ENCODE data around the gene EDN3. TPM values are rescaled to one million over a fixed set of nuclear protein-coding genes. Genes with fewer than 3 reads are reported as not detected.

Gene EDN3
- total and polyA plus RNA-seq, 12 donors: 0.16 to 2.1 (median 0.45) TPM

DNA sequence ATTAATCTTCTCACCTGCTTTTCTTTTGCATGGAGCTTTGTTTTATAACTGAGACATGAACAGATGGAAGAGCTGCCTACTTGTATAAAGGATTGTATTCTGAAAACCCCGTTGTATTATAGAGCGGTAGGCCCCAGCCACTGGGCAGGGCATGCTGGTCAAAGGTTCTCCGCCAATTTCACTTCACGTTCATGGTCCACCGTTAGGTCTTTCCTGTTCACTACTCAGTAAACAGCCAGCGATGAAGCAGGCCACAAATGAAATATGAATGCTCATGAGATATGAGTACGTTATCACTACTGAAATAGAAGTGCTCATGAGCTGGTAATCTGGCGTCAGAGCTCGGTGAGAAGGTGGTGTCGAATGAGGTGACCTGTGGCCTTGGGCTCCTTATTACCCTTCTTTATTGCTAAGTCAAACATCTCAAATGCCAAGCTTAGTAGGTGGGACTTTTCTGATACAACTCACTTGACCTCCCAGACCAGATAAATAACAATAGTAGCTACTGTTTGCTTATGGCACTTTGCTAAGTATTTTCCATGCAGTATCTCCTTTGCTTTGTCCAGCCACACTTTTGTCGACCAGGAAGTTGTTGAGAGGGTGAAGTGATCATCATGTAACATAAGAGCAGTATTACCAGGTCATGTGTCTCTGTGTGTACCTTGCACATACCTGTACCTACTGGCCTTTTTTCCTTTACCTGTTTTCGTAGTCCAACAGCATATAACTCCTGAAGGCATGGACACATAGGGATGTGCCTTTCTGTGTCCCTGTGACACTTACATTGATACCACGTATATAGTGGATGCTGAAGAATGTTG, 16.7 kb downstream of the EDN3 start:
- no peak for TF ChIP-seq POLR2A (IDR thresholded peaks at IDR 0.05)
- TF ChIP-seq, protein P1, sequence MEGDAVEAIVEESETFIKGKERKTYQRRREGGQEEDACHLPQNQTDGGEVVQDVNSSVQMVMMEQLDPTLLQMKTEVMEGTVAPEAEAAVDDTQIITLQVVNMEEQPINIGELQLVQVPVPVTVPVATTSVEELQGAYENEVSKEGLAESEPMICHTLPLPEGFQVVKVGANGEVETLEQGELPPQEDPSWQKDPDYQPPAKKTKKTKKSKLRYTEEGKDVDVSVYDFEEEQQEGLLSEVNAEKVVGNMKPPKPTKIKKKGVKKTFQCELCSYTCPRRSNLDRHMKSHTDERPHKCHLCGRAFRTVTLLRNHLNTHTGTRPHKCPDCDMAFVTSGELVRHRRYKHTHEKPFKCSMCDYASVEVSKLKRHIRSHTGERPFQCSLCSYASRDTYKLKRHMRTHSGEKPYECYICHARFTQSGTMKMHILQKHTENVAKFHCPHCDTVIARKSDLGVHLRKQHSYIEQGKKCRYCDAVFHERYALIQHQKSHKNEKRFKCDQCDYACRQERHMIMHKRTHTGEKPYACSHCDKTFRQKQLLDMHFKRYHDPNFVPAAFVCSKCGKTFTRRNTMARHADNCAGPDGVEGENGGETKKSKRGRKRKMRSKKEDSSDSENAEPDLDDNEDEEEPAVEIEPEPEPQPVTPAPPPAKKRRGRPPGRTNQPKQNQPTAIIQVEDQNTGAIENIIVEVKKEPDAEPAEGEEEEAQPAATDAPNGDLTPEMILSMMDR (IDR thresholded peaks at IDR 0.05): no peak
- WGBS, 4 donors: 84 to 87% (median 85%) methylated on average over 13 of the region's 13 CpGs
- H3K4me3 ChIP-seq: no peak overlapping the region
- no peaks in the 10 kb centered on the region for H3K4me1 ChIP-seq (replicated peaks in 1 of 2)
- no peaks in the 10 kb centered on the region for H3K27me3 ChIP-seq
- no peaks in the 10 kb centered on the region for H3K9me3 ChIP-seq (replicated peaks in 1 of 3)
- no peak overlapping the region for H3K27ac ChIP-seq
- DNase-seq: no peak
- intact Hi-C loops (cut with DNase I): no loop called here
- no peaks in the 10 kb centered on the region for H3K36me3 ChIP-seq (replicated peaks in 1 of 2)

DNA sequence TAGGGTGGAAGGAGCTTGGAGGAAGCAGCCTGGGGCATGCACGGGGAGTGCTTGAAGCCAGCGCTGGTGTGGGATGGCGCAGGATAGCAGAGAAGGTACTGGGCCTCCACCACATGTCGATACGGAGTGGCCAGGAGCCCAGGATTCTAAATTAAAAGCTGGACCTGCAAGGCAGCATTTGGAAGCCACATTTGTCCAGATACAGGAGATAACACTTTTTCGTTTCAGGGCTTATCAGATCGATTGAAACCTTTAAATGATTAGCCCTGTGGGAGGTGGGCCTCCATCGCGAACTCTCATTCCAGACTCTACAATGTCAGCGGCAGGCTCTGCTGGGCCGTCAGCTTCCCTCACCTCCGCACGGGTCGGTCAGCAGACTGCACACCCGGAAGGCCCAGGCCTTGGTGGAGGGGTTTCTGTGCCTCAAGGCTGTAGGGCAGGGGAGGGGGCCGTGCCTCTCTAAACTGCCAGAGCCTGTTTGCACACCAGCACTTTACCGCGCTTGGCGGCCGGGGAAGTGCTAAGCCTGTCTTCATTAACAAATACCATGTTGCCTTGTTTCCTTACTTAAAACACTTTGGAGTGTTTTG, 17.9 kb downstream of the EDN3 start:
- WGBS, 4 donors: 82 to 88% (median 86%) methylated on average over 17 to 20 of the region's 20 CpGs

DNA sequence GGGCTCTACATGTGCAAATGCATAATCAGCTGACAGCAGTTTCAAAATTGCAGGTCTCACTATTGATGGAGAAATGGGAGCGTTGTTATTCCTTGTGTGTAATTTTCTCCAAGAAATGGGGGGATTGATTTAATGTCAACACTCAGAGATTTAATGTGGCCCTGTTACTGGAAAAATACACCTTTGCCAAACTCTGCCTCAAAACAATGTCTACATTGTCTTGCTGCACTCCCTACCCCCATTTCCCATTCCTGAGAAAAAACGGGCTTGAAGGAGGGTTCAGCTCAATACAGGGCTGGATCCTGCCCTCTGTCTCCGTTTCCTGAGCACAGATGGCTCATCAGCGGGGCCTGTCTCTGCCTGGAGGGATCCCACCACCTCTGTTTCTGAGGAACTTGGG, 18.4 kb downstream of the EDN3 start:
- Histone ChIP-seq H3K4me3 (no peak overlapping the region), H3K9me3 (replicated peaks in 1 of 3) (no peaks in the 10 kb centered on the region), H3K27me3 (no peaks in the 10 kb centered on the region), H3K4me1 (replicated peaks in 1 of 2) (no peaks in the 10 kb centered on the region), H3K36me3 (replicated peaks in 1 of 2) (no peaks in the 10 kb centered on the region), H3K27ac (no peak overlapping the region)
- TF ChIP-seq POLR2A (IDR thresholded peaks at IDR 0.05): no peak
- TF ChIP-seq, protein P1 (IDR thresholded peaks at IDR 0.05): no peak
- intact Hi-C loops (cut with DNase I): no loop called here
- no peak for DNase-seq
- 69 to 77% (median 74%) methylated on average over 4 of the region's 4 CpGs for WGBS, 4 donors

More for the DNA sequence above, 17.9 kb downstream of the EDN3 start:
- no peak overlapping the region for H3K27ac ChIP-seq
- no peaks in the 10 kb centered on the region for H3K9me3 ChIP-seq (replicated peaks in 1 of 3)
- intact Hi-C loops (cut with DNase I): no loop called here
- no peak for DNase-seq
- H3K4me1 ChIP-seq (replicated peaks in 1 of 2): no peaks in the 10 kb centered on the region
- no peak overlapping the region for H3K4me3 ChIP-seq
- no peaks in the 10 kb centered on the region for H3K27me3 ChIP-seq
- H3K36me3 ChIP-seq (replicated peaks in 1 of 2): no peaks in the 10 kb centered on the region
- TF ChIP-seq, protein P1 (IDR thresholded peaks at IDR 0.05): no peak
- no peak for TF ChIP-seq POLR2A (IDR thresholded peaks at IDR 0.05)

DNA sequence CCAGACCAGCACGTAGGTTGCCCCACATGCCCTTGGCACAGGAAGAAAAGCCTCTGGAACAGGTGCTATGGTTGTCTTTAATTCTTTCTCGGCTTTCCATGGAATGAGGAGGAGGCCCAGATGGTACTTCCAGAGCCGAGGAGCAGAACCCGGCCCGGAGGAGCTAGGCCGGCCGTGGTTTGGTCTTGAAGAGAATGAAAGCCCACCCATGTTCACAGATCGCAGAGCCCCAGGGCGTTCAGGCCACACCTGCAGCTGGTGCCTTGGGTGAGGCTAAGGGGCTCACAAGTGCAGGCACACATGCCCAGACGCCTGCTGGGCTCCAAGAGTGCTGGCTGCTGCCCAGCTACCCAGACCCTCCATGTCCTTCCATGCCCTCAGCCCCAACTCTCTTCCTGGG, 20.0 kb downstream of the EDN3 start:
- 82 to 93% (median 89%) methylated on average over 4 to 10 of the region's 10 CpGs for WGBS, 4 donors

More for the DNA sequence above, 20.0 kb downstream of the EDN3 start:
- Histone ChIP-seq H3K27ac (no peak overlapping the region), H3K4me3 (no peak overlapping the region), H3K27me3 (no peaks in the 10 kb centered on the region), H3K36me3 (replicated peaks in 1 of 2) (no peaks in the 10 kb centered on the region), H3K4me1 (replicated peaks in 1 of 2) (no peaks in the 10 kb centered on the region), H3K9me3 (replicated peaks in 1 of 3) (no peaks in the 10 kb centered on the region)
- intact Hi-C loops (cut with DNase I): no loop called here
- TF ChIP-seq, protein P1 (IDR thresholded peaks at IDR 0.05): no peak
- no peak for DNase-seq
